PFSK-1 (cell line): ENCODE data around the gene TAF5L.

Source experiments
- FOXP2 ChIP-seq: optimal IDR thresholded peaks from 2 replicates; pipeline ENCODE3; 2011; ENCODE audit warnings: borderline replicate concordance, control low read depth, inconsistent platforms; ENCODE audit not compliant: insufficient read depth; ENCODE audit errors: extremely low read length, extremely low read depth
- POLR2AphosphoS5 ChIP-seq: IDR thresholded peaks from 2 replicates; pipeline ENCODE4 v1.6.1; 2012; ENCODE audit warnings: low read depth, mild to moderate bottlenecking, control low read depth, low read length, moderate library complexity
- REST ChIP-seq, 2 experiments: IDR thresholded peaks; 2 replicates each; pipeline versions ENCODE4 v1.6.1 to v1.8.0; 2011 to 2012; ENCODE audit warnings: low read depth in 2 of 2, low read length in 2 of 2, control low read depth in 1 of 2, inconsistent platforms in 1 of 2, mild to moderate bottlenecking in 1 of 2, moderate library complexity in 1 of 2; ENCODE audit not compliant: insufficient read depth in 1 of 2
- SIN3A ChIP-seq: IDR thresholded peaks from 2 replicates; pipeline ENCODE4 v1.6.1; 2012; ENCODE audit warnings: mild to moderate bottlenecking, low read length, moderate library complexity, borderline replicate concordance; ENCODE audit not compliant: insufficient read depth
- TAF1 ChIP-seq: IDR thresholded peaks from 2 replicates; pipeline ENCODE4 v1.6.1; 2012; ENCODE audit warnings: low read length, control low read depth, borderline replicate concordance; ENCODE audit not compliant: insufficient read depth

Gene TAF5L

GRCh38 chr1:229582011-229582694 lies 43.8 kb downstream of the TAF5L start:
- TF ChIP-seq TAF1 (no peak), FOXP2 (no peak), POLR2AphosphoS5 (no peak), REST (IDR thresholded peaks at IDR 0.05; ENCODE audit: insufficient read depth in 1 of 2, low read depth in 2 of 2, low read length in 2 of 2) (no peak), SIN3A (no peak)

- no peak for TF ChIP-seq SIN3A
- TF ChIP-seq TAF1, result no peak
- TF ChIP-seq POLR2AphosphoS5, result no peak
- TF ChIP-seq REST (IDR thresholded peaks at IDR 0.05; ENCODE audit: insufficient read depth in 1 of 2, low read depth in 2 of 2, low read length in 2 of 2), result no peak
- TF ChIP-seq FOXP2, result no peak
These were observed 44.4 kb downstream of the TAF5L start for GRCh38 chr1:229581485-229581884.

- TF ChIP-seq FOXP2 (peak; percentile 68), REST (IDR thresholded peaks at IDR 0.05; ENCODE audit: insufficient read depth in 1 of 2, low read depth in 2 of 2, low read length in 2 of 2) (no peak), TAF1 (peak; percentile 50; the same call in 1 of the 2 replicates), SIN3A (no peak), POLR2AphosphoS5 (0 out of 2 replicates have a peak, but pooled peaks have one; percentile 26)
These were observed 46.8 kb downstream of the TAF5L start for GRCh38 chr1:229579059-229579673.

GRCh38 chr1:229578168-229579058 lies 47.5 kb downstream of the TAF5L start:
- TF ChIP-seq TAF1 (no peak), FOXP2 (no peak), POLR2AphosphoS5 (no peak)

- TF ChIP-seq REST (IDR thresholded peaks at IDR 0.05; ENCODE audit: insufficient read depth in 1 of 2, low read depth in 2 of 2, low read length in 2 of 2) (no peak), POLR2AphosphoS5 (no peak), TAF1 (no peak), SIN3A (no peak), FOXP2 (no peak)
These were observed 51.1 kb downstream of the TAF5L start for GRCh38 chr1:229574679-229575442.
